ENCODE measurements around the gene ANKRD49.

ANKRD49 gene, protein sequence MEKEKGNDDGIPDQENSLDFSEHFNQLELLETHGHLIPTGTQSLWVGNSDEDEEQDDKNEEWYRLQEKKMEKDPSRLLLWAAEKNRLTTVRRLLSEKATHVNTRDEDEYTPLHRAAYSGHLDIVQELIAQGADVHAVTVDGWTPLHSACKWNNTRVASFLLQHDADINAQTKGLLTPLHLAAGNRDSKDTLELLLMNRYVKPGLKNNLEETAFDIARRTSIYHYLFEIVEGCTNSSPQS

DNA sequence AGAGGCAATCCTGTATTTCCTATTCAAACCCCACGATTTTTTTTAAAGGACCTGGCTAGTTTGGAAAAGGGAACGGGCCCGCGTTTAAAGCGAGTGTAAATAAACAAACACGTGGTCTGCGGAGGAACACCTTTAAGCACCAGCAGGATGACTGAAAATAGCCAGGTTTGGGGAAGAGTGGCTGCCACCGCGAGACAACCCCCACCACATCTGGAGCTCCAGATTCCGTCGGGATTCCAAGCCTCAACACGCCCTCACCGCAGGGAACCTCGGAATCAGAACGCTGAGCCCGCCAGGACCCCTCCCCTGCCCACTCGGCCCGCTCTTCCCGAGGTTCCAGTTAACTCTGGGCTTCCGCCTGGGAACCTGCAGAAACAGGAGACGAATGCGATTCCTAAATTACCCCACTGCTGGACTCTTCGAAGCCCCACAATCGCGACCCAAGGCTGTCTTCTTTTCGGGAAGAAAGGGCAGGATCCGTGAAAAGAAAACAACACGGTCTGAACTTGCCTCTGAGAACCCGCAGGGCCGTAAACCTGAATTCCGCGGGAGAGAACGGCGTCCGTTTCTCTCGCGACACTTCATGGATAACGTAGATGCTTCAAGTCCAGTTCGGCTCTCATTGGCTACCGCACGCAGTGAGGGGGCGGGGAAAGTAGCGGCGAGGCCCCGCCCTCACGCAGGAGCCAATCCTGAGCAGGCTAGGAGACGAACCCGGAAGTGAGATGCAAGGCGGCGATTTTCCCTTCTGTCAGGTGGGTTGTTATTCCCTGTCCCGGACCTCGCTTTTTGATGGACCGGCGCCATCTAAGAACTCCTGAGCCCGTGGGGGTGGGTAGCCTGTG lies at the start of gene ANKRD49, which contains the start of gene MRE11:
Gene ANKRD49 (plus strand): TSS at position 704 of the 845 bp plus-strand sequence. CDS start 2,710 bp downstream, outside the sequence.
Gene MRE11 (minus strand): TSS at position 564 of the 845 bp plus-strand sequence. CDS start 1,043 bp downstream, outside the sequence.
- peak within 1 kb of the TSS; percentile 88 for H3K27ac ChIP-seq (ENCODE audit: low read depth, low read length)
- no peaks in the 10 kb centered on the region for H3K27me3 ChIP-seq (ENCODE audit: control insufficient read depth, insufficient read depth, low read length)
- H3K36me3 ChIP-seq (ENCODE audit: control insufficient read depth, insufficient read depth, low read length) = peaks cover 38% of the 10 kb centered on the region
- peak within 1 kb of the TSS; percentile 83 for H3K4me3 ChIP-seq (ENCODE audit: low read depth, low read length)
- peak within 1 kb of the TSS; percentile 94 for H3K9ac ChIP-seq (ENCODE audit: low read length)
- H3K4me1 ChIP-seq (ENCODE audit: control insufficient read depth, insufficient read depth, low read length) = no peaks in the 10 kb centered on the region
- H3K9me3 ChIP-seq (ENCODE audit: control insufficient read depth, insufficient read depth, low read depth, low read length) = no peaks in the 10 kb centered on the region

GRCh38 chr11:94445641-94446040 lies 48.1 kb upstream of the ANKRD49 start:
- no peak overlapping the region for H3K4me3 ChIP-seq (ENCODE audit: low read depth, low read length)
- H3K27ac ChIP-seq (ENCODE audit: low read depth, low read length) = no peak overlapping the region
- H3K27me3 ChIP-seq (ENCODE audit: control insufficient read depth, insufficient read depth, low read length) = no peaks in the 10 kb centered on the region
- H3K4me1 ChIP-seq (ENCODE audit: control insufficient read depth, insufficient read depth, low read length) = peaks cover 3% of the 10 kb centered on the region; the same call in 1 of the 2 replicates
- H3K9me3 ChIP-seq (ENCODE audit: control insufficient read depth, insufficient read depth, low read depth, low read length) = no peaks in the 10 kb centered on the region
- peaks cover 38% of the 10 kb centered on the region for H3K36me3 ChIP-seq (ENCODE audit: control insufficient read depth, insufficient read depth, low read length)
- no peak overlapping the region for H3K9ac ChIP-seq (ENCODE audit: low read length)

DNA sequence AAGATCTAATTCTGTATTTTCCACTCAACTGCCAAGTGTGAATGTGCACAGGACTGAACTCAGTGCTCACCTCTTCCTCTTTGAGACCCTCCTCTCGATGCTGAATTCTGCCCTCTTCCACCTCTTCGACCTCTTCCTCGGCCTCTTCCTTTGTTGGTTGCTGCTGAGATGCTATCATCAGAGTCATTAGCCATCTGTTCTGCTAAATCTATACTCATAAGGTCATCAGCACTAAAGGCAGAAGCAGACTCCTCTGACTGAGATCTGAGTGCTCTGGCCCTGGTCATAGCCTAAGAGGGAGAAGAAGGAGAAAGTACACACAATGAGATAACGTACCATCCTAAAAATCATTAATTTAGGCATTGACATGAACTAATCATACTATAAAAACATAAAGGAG lies 46.6 kb upstream of the ANKRD49 start:
- no peak overlapping the region for H3K27ac ChIP-seq (ENCODE audit: low read depth, low read length)
- H3K9me3 ChIP-seq (ENCODE audit: control insufficient read depth, insufficient read depth, low read depth, low read length) = no peaks in the 10 kb centered on the region
- H3K4me1 ChIP-seq (ENCODE audit: control insufficient read depth, insufficient read depth, low read length) = no peaks in the 10 kb centered on the region
- H3K36me3 ChIP-seq (ENCODE audit: control insufficient read depth, insufficient read depth, low read length) = peaks cover 38% of the 10 kb centered on the region
- H3K4me3 ChIP-seq (ENCODE audit: low read depth, low read length) = no peak overlapping the region
- H3K27me3 ChIP-seq (ENCODE audit: control insufficient read depth, insufficient read depth, low read length) = no peaks in the 10 kb centered on the region
- no peak overlapping the region for H3K9ac ChIP-seq (ENCODE audit: low read length)

DNA sequence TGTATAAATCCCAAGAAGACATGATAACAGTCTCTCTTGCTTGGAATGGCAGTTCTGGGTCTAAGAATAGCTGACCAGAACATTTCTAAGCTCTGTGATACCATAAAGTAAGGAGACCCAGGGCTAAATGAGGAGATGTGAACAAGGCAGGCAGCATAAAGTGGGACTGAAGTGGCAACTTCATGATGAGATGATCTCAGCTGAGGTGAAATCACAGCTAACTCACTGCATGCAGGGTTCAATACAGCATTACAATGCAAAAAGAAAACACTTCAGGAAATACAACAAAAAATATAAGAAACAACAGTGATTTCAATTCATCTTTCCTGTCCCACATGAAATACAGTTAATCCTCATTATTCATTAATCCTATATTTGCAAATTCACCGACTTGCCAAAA lies 44.8 kb upstream of the ANKRD49 start:
- peaks cover 4% of the 10 kb centered on the region; the same call in 1 of the 2 replicates for H3K9me3 ChIP-seq (ENCODE audit: control insufficient read depth, insufficient read depth, low read depth, low read length)
- H3K4me1 ChIP-seq (ENCODE audit: control insufficient read depth, insufficient read depth, low read length) = no peaks in the 10 kb centered on the region
- H3K27me3 ChIP-seq (ENCODE audit: control insufficient read depth, insufficient read depth, low read length) = no peaks in the 10 kb centered on the region
- H3K27ac ChIP-seq (ENCODE audit: low read depth, low read length) = no peak overlapping the region
- H3K4me3 ChIP-seq (ENCODE audit: low read depth, low read length) = no peak overlapping the region
- H3K36me3 ChIP-seq (ENCODE audit: control insufficient read depth, insufficient read depth, low read length) = peaks cover 42% of the 10 kb centered on the region
- H3K9ac ChIP-seq (ENCODE audit: low read length) = no peak overlapping the region

DNA sequence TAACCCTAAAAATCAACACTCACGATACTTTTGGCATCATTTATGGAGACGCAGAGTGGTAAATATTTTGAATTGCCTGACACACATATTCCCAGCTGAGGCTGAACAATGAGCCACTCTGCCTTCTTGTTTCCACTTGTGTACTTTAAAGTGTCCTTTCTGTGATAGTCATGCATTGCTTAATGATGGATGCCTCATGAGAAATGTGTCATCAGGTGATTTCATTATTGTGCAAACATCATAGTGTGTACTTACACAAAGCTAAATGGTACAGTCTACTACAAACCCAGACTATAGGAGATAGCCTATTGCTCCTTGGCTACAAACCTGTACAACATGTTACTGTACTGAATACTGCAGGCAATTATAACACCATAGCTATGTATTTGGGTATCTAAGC lies 44.3 kb upstream of the ANKRD49 start:
- H3K27me3 ChIP-seq (ENCODE audit: control insufficient read depth, insufficient read depth, low read length) = no peaks in the 10 kb centered on the region
- H3K4me1 ChIP-seq (ENCODE audit: control insufficient read depth, insufficient read depth, low read length) = no peaks in the 10 kb centered on the region
- no peak overlapping the region for H3K9ac ChIP-seq (ENCODE audit: low read length)
- H3K4me3 ChIP-seq (ENCODE audit: low read depth, low read length) = no peak overlapping the region
- no peak overlapping the region for H3K27ac ChIP-seq (ENCODE audit: low read depth, low read length)
- peaks cover 4% of the 10 kb centered on the region; the same call in 1 of the 2 replicates for H3K9me3 ChIP-seq (ENCODE audit: control insufficient read depth, insufficient read depth, low read depth, low read length)
- H3K36me3 ChIP-seq (ENCODE audit: control insufficient read depth, insufficient read depth, low read length) = peaks cover 38% of the 10 kb centered on the region

DNA sequence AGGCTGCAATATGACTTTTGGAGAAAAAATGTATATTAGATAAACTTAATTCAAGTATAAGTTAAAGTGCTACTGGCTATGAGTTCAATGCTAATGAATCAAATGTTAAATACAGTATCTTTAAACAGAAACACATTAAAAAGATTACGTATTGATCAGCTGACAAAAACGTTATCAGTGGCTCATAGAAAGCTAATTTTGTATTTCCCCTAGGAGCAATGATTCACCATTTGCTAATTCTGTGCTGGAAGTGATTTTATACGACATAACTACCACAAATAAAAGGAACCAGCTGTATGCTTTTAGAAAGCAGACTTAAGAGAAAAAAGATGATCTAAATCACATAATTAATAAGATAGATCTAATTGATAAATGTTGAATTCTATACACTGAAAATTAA lies 43.7 kb upstream of the ANKRD49 start:
- Histone ChIP-seq H3K27me3 (ENCODE audit: control insufficient read depth, insufficient read depth, low read length) (no peaks in the 10 kb centered on the region), H3K4me3 (ENCODE audit: low read depth, low read length) (no peak overlapping the region), H3K27ac (ENCODE audit: low read depth, low read length) (no peak overlapping the region), H3K4me1 (ENCODE audit: control insufficient read depth, insufficient read depth, low read length) (no peaks in the 10 kb centered on the region), H3K9me3 (ENCODE audit: control insufficient read depth, insufficient read depth, low read depth, low read length) (peaks cover 4% of the 10 kb centered on the region; the same call in 1 of the 2 replicates), H3K36me3 (ENCODE audit: control insufficient read depth, insufficient read depth, low read length) (peaks cover 34% of the 10 kb centered on the region), H3K9ac (ENCODE audit: low read length) (no peak overlapping the region)

- Histone ChIP-seq H3K9ac (ENCODE audit: low read length) (no peak overlapping the region), H3K27me3 (ENCODE audit: control insufficient read depth, insufficient read depth, low read length) (no peaks in the 10 kb centered on the region), H3K4me1 (ENCODE audit: control insufficient read depth, insufficient read depth, low read length) (0 out of 2 replicates have a peak, but pooled peaks cover 4% of the 10 kb centered on the region), H3K9me3 (ENCODE audit: control insufficient read depth, insufficient read depth, low read depth, low read length) (peaks cover 4% of the 10 kb centered on the region; the same call in 1 of the 2 replicates), H3K4me3 (ENCODE audit: low read depth, low read length) (no peak overlapping the region), H3K36me3 (ENCODE audit: control insufficient read depth, insufficient read depth, low read length) (peaks cover 25% of the 10 kb centered on the region), H3K27ac (ENCODE audit: low read depth, low read length) (no peak overlapping the region)
These were observed 40.8 kb upstream of the ANKRD49 start for GRCh38 chr11:94452988-94453387.

GRCh38 chr11:94454301-94454700 lies 39.5 kb upstream of the ANKRD49 start:
- Histone ChIP-seq H3K4me1 (ENCODE audit: control insufficient read depth, insufficient read depth, low read length) (0 out of 2 replicates have a peak, but pooled peaks cover 4% of the 10 kb centered on the region), H3K36me3 (ENCODE audit: control insufficient read depth, insufficient read depth, low read length) (peaks cover 20% of the 10 kb centered on the region), H3K9ac (ENCODE audit: low read length) (no peak overlapping the region), H3K4me3 (ENCODE audit: low read depth, low read length) (no peak overlapping the region), H3K27me3 (ENCODE audit: control insufficient read depth, insufficient read depth, low read length) (no peaks in the 10 kb centered on the region), H3K9me3 (ENCODE audit: control insufficient read depth, insufficient read depth, low read depth, low read length) (peaks cover 4% of the 10 kb centered on the region; the same call in 1 of the 2 replicates), H3K27ac (ENCODE audit: low read depth, low read length) (no peak overlapping the region)

GRCh38 chr11:94455861-94456260 lies 37.9 kb upstream of the ANKRD49 start:
- peaks cover 4% of the 10 kb centered on the region; the same call in 1 of the 2 replicates for H3K9me3 ChIP-seq (ENCODE audit: control insufficient read depth, insufficient read depth, low read depth, low read length)
- H3K27ac ChIP-seq (ENCODE audit: low read depth, low read length) = no peak overlapping the region
- H3K27me3 ChIP-seq (ENCODE audit: control insufficient read depth, insufficient read depth, low read length) = no peaks in the 10 kb centered on the region
- no peak overlapping the region for H3K9ac ChIP-seq (ENCODE audit: low read length)
- peaks cover 31% of the 10 kb centered on the region for H3K36me3 ChIP-seq (ENCODE audit: control insufficient read depth, insufficient read depth, low read length)
- H3K4me3 ChIP-seq (ENCODE audit: low read depth, low read length) = no peak overlapping the region
- H3K4me1 ChIP-seq (ENCODE audit: control insufficient read depth, insufficient read depth, low read length) = 0 out of 2 replicates have a peak, but pooled peaks cover 4% of the 10 kb centered on the region

DNA sequence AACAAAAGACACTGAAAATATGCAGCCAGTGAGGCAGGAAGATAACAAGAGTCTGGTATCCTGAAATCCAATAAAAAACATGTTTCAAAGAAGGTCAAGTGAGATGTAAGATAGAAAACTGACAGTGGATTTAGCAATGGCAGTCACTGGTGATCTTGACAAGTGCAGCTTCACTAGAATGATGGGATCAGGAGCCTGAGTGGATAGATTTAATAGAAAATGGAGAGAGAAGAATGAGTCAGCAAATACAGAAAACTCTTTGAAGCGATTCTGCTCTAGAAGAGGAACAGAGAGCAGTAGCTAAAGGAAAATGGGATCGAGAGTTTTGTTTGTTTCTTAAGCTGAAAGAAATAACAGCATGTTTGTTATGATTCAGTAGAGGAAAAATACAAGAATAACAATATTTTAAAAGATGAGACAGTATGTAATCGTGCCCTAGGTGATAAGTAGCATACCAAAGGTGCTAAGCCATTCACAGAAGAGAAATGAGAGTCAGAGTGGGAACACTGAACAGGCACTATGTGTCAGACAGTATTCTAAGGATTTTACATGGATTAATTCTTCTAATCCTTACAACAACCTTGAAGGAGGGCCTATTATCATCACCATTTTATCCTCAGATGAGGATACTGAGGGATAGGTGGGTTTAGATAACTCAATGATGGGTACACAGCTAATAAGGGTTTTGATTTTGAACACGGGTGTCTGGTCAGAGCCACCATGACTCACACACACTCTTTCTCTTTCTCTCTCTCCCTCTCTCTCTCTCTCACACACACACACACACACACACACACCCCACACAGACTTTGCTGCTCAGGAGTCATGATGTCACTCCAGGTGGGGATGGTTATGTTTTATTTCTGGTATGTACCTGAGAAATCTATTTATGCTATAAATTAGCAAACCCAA lies 36.4 kb upstream of the ANKRD49 start:
- Histone ChIP-seq H3K9ac (ENCODE audit: low read length) (no peak overlapping the region), H3K9me3 (ENCODE audit: control insufficient read depth, insufficient read depth, low read depth, low read length) (peaks cover 4% of the 10 kb centered on the region; the same call in 1 of the 2 replicates), H3K27ac (ENCODE audit: low read depth, low read length) (no peak overlapping the region), H3K27me3 (ENCODE audit: control insufficient read depth, insufficient read depth, low read length) (no peaks in the 10 kb centered on the region), H3K4me3 (ENCODE audit: low read depth, low read length) (no peak overlapping the region), H3K36me3 (ENCODE audit: control insufficient read depth, insufficient read depth, low read length) (peaks cover 35% of the 10 kb centered on the region), H3K4me1 (ENCODE audit: control insufficient read depth, insufficient read depth, low read length) (0 out of 2 replicates have a peak, but pooled peaks cover 4% of the 10 kb centered on the region)

All from HUES6 (cell line).